ENCODE measurements around the gene NKAIN1.
"Not testable (repeated sequence)": the region's sequence is repeated elsewhere in the genome, so short reads cannot be mapped to it uniquely, and the experiment has no call there.

The NKAIN1 gene

DNA sequence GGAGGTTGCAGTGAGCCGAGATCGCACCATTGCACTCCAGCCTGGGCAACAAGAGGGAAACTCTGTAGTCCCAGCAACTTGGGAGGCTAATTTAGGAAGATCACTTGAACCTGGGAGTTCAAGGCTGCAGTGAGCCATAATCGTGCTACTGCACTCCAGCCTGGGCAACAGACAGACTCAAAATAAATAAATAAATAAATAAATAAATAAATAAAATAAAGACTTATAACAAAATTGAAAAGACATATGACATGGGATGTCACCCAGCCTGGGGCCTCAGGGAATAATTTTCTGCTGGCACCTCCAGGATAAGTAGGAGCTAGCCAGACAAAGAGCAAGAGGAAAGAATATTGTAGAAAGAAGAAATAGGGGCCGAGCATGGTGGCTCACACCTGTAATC is 96.2 kb downstream of the NKAIN1 start:
- Histone ChIP-seq H4K8ac (ENCODE audit: low read length) (no peak overlapping the region), H3K27me3 (ENCODE audit: control insufficient read depth in 1 of 2, insufficient read depth in 1 of 2, low read length in 2 of 2) (no peaks in the 10 kb centered on the region), H2AFZ (ENCODE audit: low read depth, low read length) (no peak overlapping the region), H3K27ac (ENCODE audit: low read length, poor library complexity, severe bottlenecking) (no peak overlapping the region), H3K4me2 (ENCODE audit: low read length, poor library complexity, severe bottlenecking) (no peak overlapping the region), H2BK12ac (ENCODE audit: low read length in 2 of 2) (no peak overlapping the region), H3K18ac (ENCODE audit: low read depth in 1 of 2, low read length in 2 of 2) (no peak overlapping the region), H2BK120ac (ENCODE audit: low read depth, low read length) (peak overlapping the region; percentile 3), H3K9me3 (ENCODE audit: control insufficient read depth, low read length) (no peaks in the 10 kb centered on the region), H3K4ac (ENCODE audit: low read depth in 1 of 2, low read length in 2 of 2) (no peak overlapping the region), H3K4me1 (ENCODE audit: control insufficient read depth, insufficient read depth, low read depth, low read length) (no peaks in the 10 kb centered on the region), H3K4me3 (ENCODE audit: insufficient read depth in 1 of 2, low read depth in 1 of 2, low read length in 2 of 2) (no peak overlapping the region), H2BK5ac (ENCODE audit: low read depth, low read length, poor library complexity, severe bottlenecking) (no peak overlapping the region), H3K79me1 (replicated peaks; ENCODE audit: low read length, poor library complexity, severe bottlenecking) (no peaks in the 10 kb centered on the region), H3K14ac (ENCODE audit: low read length in 2 of 2) (no peak overlapping the region), H2AK5ac (ENCODE audit: low read length, severe bottlenecking) (no peak overlapping the region), H3K9ac (ENCODE audit: low read length) (no peak overlapping the region), H3K36me3 (ENCODE audit: control insufficient read depth in 1 of 2, insufficient read depth in 2 of 2, low read depth in 1 of 2, low read length in 2 of 2) (no peaks in the 10 kb centered on the region), H3K23ac (ENCODE audit: low read length in 2 of 2) (no peak overlapping the region), H2BK15ac (ENCODE audit: low read depth, poor library complexity, severe bottlenecking) (no peak overlapping the region), H4K91ac (ENCODE audit: low read length) (no peak overlapping the region)
- no peak for DNase-seq
- 95% methylated on average over 3 of the region's 4 CpGs for WGBS

GRCh38 chr1:31142406-31142805 is 97.3 kb downstream of the NKAIN1 start:
- no peak overlapping the region for H3K23ac ChIP-seq (ENCODE audit: low read length in 2 of 2)
- H2BK5ac ChIP-seq (ENCODE audit: low read depth, low read length, poor library complexity, severe bottlenecking) = no peak overlapping the region
- no peaks in the 10 kb centered on the region for H3K36me3 ChIP-seq (ENCODE audit: control insufficient read depth in 1 of 2, insufficient read depth in 2 of 2, low read depth in 1 of 2, low read length in 2 of 2)
- no peak overlapping the region for H3K4me3 ChIP-seq (ENCODE audit: insufficient read depth in 1 of 2, low read depth in 1 of 2, low read length in 2 of 2)
- H2BK120ac ChIP-seq (ENCODE audit: low read depth, low read length) = no peak overlapping the region
- H3K4me1 ChIP-seq (ENCODE audit: control insufficient read depth, insufficient read depth, low read depth, low read length) = no peaks in the 10 kb centered on the region
- no peak overlapping the region for H4K91ac ChIP-seq (ENCODE audit: low read length)
- H3K27ac ChIP-seq (ENCODE audit: low read length, poor library complexity, severe bottlenecking) = no peak overlapping the region
- H3K18ac ChIP-seq (ENCODE audit: low read depth in 1 of 2, low read length in 2 of 2) = no peak overlapping the region
- no peak overlapping the region for H3K4me2 ChIP-seq (ENCODE audit: low read length, poor library complexity, severe bottlenecking)
- no peak for DNase-seq
- no peak overlapping the region for H2BK15ac ChIP-seq (ENCODE audit: low read depth, poor library complexity, severe bottlenecking)
- H2AK5ac ChIP-seq (ENCODE audit: low read length, severe bottlenecking) = no peak overlapping the region
- no peak overlapping the region for H4K8ac ChIP-seq (ENCODE audit: low read length)
- no peak overlapping the region for H3K4ac ChIP-seq (ENCODE audit: low read depth in 1 of 2, low read length in 2 of 2)
- no peak overlapping the region for H3K14ac ChIP-seq (ENCODE audit: low read length in 2 of 2)
- H3K9me3 ChIP-seq (ENCODE audit: control insufficient read depth, low read length) = no peaks in the 10 kb centered on the region
- H3K27me3 ChIP-seq (ENCODE audit: control insufficient read depth in 1 of 2, insufficient read depth in 1 of 2, low read length in 2 of 2) = no peaks in the 10 kb centered on the region
- WGBS = 93% methylated on average over 3 of the region's 4 CpGs
- H2BK12ac ChIP-seq (ENCODE audit: low read length in 2 of 2) = no peak overlapping the region
- no peak overlapping the region for H2AFZ ChIP-seq (ENCODE audit: low read depth, low read length)
- H3K79me1 ChIP-seq (replicated peaks; ENCODE audit: low read length, poor library complexity, severe bottlenecking) = no peaks in the 10 kb centered on the region
- H3K9ac ChIP-seq (ENCODE audit: low read length) = no peak overlapping the region

GRCh38 chr1:31140299-31140698 is 99.4 kb downstream of the NKAIN1 start:
- Histone ChIP-seq H4K91ac (ENCODE audit: low read length) (no peak overlapping the region), H4K8ac (ENCODE audit: low read length) (no peak overlapping the region), H3K9ac (ENCODE audit: low read length) (no peak overlapping the region), H3K4ac (ENCODE audit: low read depth in 1 of 2, low read length in 2 of 2) (no peak overlapping the region), H3K23ac (ENCODE audit: low read length in 2 of 2) (no peak overlapping the region), H2AK5ac (ENCODE audit: low read length, severe bottlenecking) (no peak overlapping the region), H3K4me3 (ENCODE audit: insufficient read depth in 1 of 2, low read depth in 1 of 2, low read length in 2 of 2) (no peak overlapping the region), H2BK120ac (ENCODE audit: low read depth, low read length) (no peak overlapping the region), H3K27me3 (ENCODE audit: control insufficient read depth in 1 of 2, insufficient read depth in 1 of 2, low read length in 2 of 2) (no peaks in the 10 kb centered on the region), H3K27ac (ENCODE audit: low read length, poor library complexity, severe bottlenecking) (no peak overlapping the region), H3K18ac (ENCODE audit: low read depth in 1 of 2, low read length in 2 of 2) (no peak overlapping the region), H3K36me3 (ENCODE audit: control insufficient read depth in 1 of 2, insufficient read depth in 2 of 2, low read depth in 1 of 2, low read length in 2 of 2) (no peaks in the 10 kb centered on the region), H3K14ac (ENCODE audit: low read length in 2 of 2) (no peak overlapping the region), H3K9me3 (ENCODE audit: control insufficient read depth, low read length) (no peaks in the 10 kb centered on the region), H2BK15ac (ENCODE audit: low read depth, poor library complexity, severe bottlenecking) (no peak overlapping the region), H2AFZ (ENCODE audit: low read depth, low read length) (no peak overlapping the region), H3K4me1 (ENCODE audit: control insufficient read depth, insufficient read depth, low read depth, low read length) (no peaks in the 10 kb centered on the region), H2BK5ac (ENCODE audit: low read depth, low read length, poor library complexity, severe bottlenecking) (no peak overlapping the region), H3K4me2 (ENCODE audit: low read length, poor library complexity, severe bottlenecking) (no peak overlapping the region), H2BK12ac (ENCODE audit: low read length in 2 of 2) (no peak overlapping the region), H3K79me1 (replicated peaks; ENCODE audit: low read length, poor library complexity, severe bottlenecking) (no peaks in the 10 kb centered on the region)
- 95% methylated on average over 3 of the region's 7 CpGs for WGBS
- DNase-seq = no peak

- WGBS = 87% methylated on average over 11 of the region's 12 CpGs
- H2BK12ac ChIP-seq (ENCODE audit: low read length in 2 of 2); DNase-seq; H2BK15ac ChIP-seq (ENCODE audit: low read depth, poor library complexity, severe bottlenecking); H3K9me3 ChIP-seq (ENCODE audit: control insufficient read depth, low read length); H3K27me3 ChIP-seq (ENCODE audit: control insufficient read depth in 1 of 2, insufficient read depth in 1 of 2, low read length in 2 of 2); H4K8ac ChIP-seq (ENCODE audit: low read length); H3K36me3 ChIP-seq (ENCODE audit: control insufficient read depth in 1 of 2, insufficient read depth in 2 of 2, low read depth in 1 of 2, low read length in 2 of 2); H3K9ac ChIP-seq (ENCODE audit: low read length); H3K14ac ChIP-seq (ENCODE audit: low read length in 2 of 2); H4K91ac ChIP-seq (ENCODE audit: low read length); H3K27ac ChIP-seq (ENCODE audit: low read length, poor library complexity, severe bottlenecking); H3K79me1 ChIP-seq (replicated peaks; ENCODE audit: low read length, poor library complexity, severe bottlenecking); H3K4me3 ChIP-seq (ENCODE audit: insufficient read depth in 1 of 2, low read depth in 1 of 2, low read length in 2 of 2); H2AK5ac ChIP-seq (ENCODE audit: low read length, severe bottlenecking); H2BK120ac ChIP-seq (ENCODE audit: low read depth, low read length); H3K4me1 ChIP-seq (ENCODE audit: control insufficient read depth, insufficient read depth, low read depth, low read length); H3K4ac ChIP-seq (ENCODE audit: low read depth in 1 of 2, low read length in 2 of 2); H3K23ac ChIP-seq (ENCODE audit: low read length in 2 of 2); H3K18ac ChIP-seq (ENCODE audit: low read depth in 1 of 2, low read length in 2 of 2); H3K4me2 ChIP-seq (ENCODE audit: low read length, poor library complexity, severe bottlenecking); H2AFZ ChIP-seq (ENCODE audit: low read depth, low read length); H2BK5ac ChIP-seq (ENCODE audit: low read depth, low read length, poor library complexity, severe bottlenecking): not testable (repeated sequence)
Measured at GRCh38 chr1:31138797-31139521, 100.7 kb downstream of the NKAIN1 start.
